ENCODE measurements around the gene OR6K2. TPM values are rescaled to one million over a fixed set of nuclear protein-coding genes. Genes with fewer than 3 reads are reported as not detected.
"Not testable (repeated sequence)": the region's sequence is repeated elsewhere in the genome, so short reads cannot be mapped to it uniquely, and the experiment has no call there.

Gene OR6K2
- total RNA-seq, 1 experiment from 2014 or later, result not detected

- H3K4me1 Mint-ChIP-seq (ENCODE audit: insufficient read depth, unreplicated experiment), result no peaks in the 10 kb centered on the region
- no peak overlapping the region for H3K4me3 Mint-ChIP-seq (ENCODE audit: unreplicated experiment)
- ChIA-PET POLR2A (no interaction called here), CTCF (no interaction called here)
- no peak for TF ChIP-seq CTCF (IDR thresholded peaks at IDR 0.05; ENCODE audit: unreplicated experiment)
- H3K9me3 Mint-ChIP-seq (ENCODE audit: unreplicated experiment), result no peaks in the 10 kb centered on the region
- H3K27ac Mint-ChIP-seq (ENCODE audit: low read depth, unreplicated experiment), result no peak overlapping the region
- intact Hi-C loops (cut with micrococcal nuclease), result no loop called here
- peaks cover 64% of the 10 kb centered on the region for H3K27me3 Mint-ChIP-seq (ENCODE audit: insufficient read depth, unreplicated experiment)
- no peaks in the 10 kb centered on the region for H3K36me3 Mint-ChIP-seq (ENCODE audit: insufficient read depth, unreplicated experiment)
- no TSS peak for BruUV-seq (replicated peaks)
- no peak for DNase-seq (ENCODE audit: unreplicated experiment)
Observed at GRCh38 chr1:158691907-158692306, 8.5 kb downstream of the OR6K2 start.

- peaks cover 69% of the 10 kb centered on the region for H3K27me3 Mint-ChIP-seq (ENCODE audit: insufficient read depth, unreplicated experiment)
- H3K36me3 Mint-ChIP-seq (ENCODE audit: insufficient read depth, unreplicated experiment); intact Hi-C loops (cut with micrococcal nuclease); H3K9me3 Mint-ChIP-seq (ENCODE audit: unreplicated experiment); BruUV-seq (replicated peaks); H3K4me3 Mint-ChIP-seq (ENCODE audit: unreplicated experiment); CTCF ChIA-PET; H3K4me1 Mint-ChIP-seq (ENCODE audit: insufficient read depth, unreplicated experiment); POLR2A ChIA-PET; DNase-seq (ENCODE audit: unreplicated experiment); H3K27ac Mint-ChIP-seq (ENCODE audit: low read depth, unreplicated experiment): not testable (repeated sequence)
Observed at GRCh38 chr1:158691149-158691548, 9.3 kb downstream of the OR6K2 start.

DNA sequence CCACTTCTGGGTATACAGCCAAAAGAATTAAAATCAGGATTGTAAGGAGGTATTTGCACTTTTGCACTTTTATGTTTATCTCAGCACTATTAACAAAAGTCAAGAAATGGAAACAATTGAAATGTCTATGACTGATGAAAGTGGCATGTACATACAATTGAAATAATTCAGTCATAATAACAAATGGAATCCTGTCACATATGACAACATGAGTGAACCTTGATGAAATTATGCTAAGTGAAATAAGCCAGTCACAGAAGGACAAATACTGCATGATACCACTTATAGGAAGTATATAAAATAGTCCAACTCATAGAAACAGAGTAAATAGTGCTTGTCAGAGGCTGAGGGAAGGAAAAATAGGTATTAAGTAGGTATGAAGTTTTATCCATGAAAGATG, 10.6 kb downstream of the OR6K2 start:
- Mint-ChIP-seq H3K27ac (ENCODE audit: low read depth, unreplicated experiment) (no peak overlapping the region), H3K4me1 (ENCODE audit: insufficient read depth, unreplicated experiment) (no peaks in the 10 kb centered on the region), H3K27me3 (ENCODE audit: insufficient read depth, unreplicated experiment) (peaks cover 69% of the 10 kb centered on the region), H3K36me3 (ENCODE audit: insufficient read depth, unreplicated experiment) (no peaks in the 10 kb centered on the region), H3K4me3 (ENCODE audit: unreplicated experiment) (no peak overlapping the region), H3K9me3 (ENCODE audit: unreplicated experiment) (no peaks in the 10 kb centered on the region)
- intact Hi-C loops (cut with micrococcal nuclease), result no loop called here
- ChIA-PET POLR2A (no interaction called here), CTCF (no interaction called here)
- TF ChIP-seq CTCF (IDR thresholded peaks at IDR 0.05; ENCODE audit: unreplicated experiment), result no peak
- no peak for DNase-seq (ENCODE audit: unreplicated experiment)
- BruUV-seq (replicated peaks), result no TSS peak

DNA sequence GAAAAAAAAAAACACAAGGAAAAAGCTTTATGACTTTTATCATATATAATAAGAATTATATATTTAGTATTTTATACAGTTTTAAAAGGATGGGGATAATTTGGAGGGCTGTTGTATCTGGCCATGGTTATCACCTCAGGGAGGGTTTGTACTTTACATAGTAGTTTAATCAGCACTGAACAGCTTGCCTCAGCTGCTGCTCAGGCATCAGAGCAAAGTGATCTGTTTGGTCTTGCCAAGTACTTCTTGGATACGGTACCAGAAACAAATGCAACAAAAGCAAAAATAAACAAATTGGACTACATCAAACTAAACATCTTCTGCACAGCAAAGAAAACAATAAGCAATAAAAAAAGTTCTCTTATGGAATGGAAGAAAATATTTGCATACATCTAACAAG, 11.3 kb downstream of the OR6K2 start:
- no peak overlapping the region for H3K4me3 Mint-ChIP-seq (ENCODE audit: unreplicated experiment)
- POLR2A ChIA-PET, result interaction anchor here (0.6 kb wide), 1 partner anchor 322 kb away, joined by 3 read pairs; no protein-coding TSS in a partner anchor
- CTCF ChIA-PET, result interaction anchor here (0.6 kb wide), 1 partner anchor 98 kb away, joined by 3 read pairs; no protein-coding TSS in a partner anchor
- intact Hi-C loops (cut with micrococcal nuclease), result no loop called here
- no peak for DNase-seq (ENCODE audit: unreplicated experiment)
- H3K9me3 Mint-ChIP-seq (ENCODE audit: unreplicated experiment), result no peaks in the 10 kb centered on the region
- no peaks in the 10 kb centered on the region for H3K36me3 Mint-ChIP-seq (ENCODE audit: insufficient read depth, unreplicated experiment)
- BruUV-seq (replicated peaks), result no TSS peak
- H3K27ac Mint-ChIP-seq (ENCODE audit: low read depth, unreplicated experiment), result no peak overlapping the region
- no peaks in the 10 kb centered on the region for H3K4me1 Mint-ChIP-seq (ENCODE audit: insufficient read depth, unreplicated experiment)
- H3K27me3 Mint-ChIP-seq (ENCODE audit: insufficient read depth, unreplicated experiment), result peaks cover 71% of the 10 kb centered on the region
- no peak for TF ChIP-seq CTCF (IDR thresholded peaks at IDR 0.05; ENCODE audit: unreplicated experiment)

DNA sequence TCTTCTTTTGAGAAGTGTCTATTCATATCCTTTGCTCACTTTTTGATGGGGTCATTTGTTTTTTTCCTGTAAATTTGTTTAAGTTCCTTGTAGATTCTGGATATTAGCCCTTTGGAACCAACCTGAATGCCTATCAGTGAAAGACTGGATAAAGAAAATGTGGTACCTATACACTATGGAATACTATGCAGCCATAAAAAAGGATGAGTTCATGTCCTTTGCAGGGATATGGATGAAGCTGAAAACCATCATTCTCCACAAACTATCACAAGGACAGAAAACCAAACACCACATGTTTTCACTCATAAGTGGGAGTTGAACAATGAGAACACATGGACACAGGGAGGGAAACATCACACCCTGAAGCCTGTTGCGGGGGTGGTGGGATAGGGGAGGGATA, 12.1 kb downstream of the OR6K2 start:
- H3K4me1 Mint-ChIP-seq (ENCODE audit: insufficient read depth, unreplicated experiment); H3K27ac Mint-ChIP-seq (ENCODE audit: low read depth, unreplicated experiment); BruUV-seq (replicated peaks); intact Hi-C loops (cut with micrococcal nuclease); CTCF ChIA-PET; H3K36me3 Mint-ChIP-seq (ENCODE audit: insufficient read depth, unreplicated experiment); H3K4me3 Mint-ChIP-seq (ENCODE audit: unreplicated experiment); H3K9me3 Mint-ChIP-seq (ENCODE audit: unreplicated experiment); POLR2A ChIA-PET; DNase-seq (ENCODE audit: unreplicated experiment): not testable (repeated sequence)
- H3K27me3 Mint-ChIP-seq (ENCODE audit: insufficient read depth, unreplicated experiment), result peaks cover 79% of the 10 kb centered on the region

All from MCF 10A (cell line).